Muscle of arm (tissue), 12 donors: ENCODE results near the gene ALG1. TPM values are rescaled to one million over a fixed set of nuclear protein-coding genes. Genes with fewer than 3 reads are reported as not detected.
"Not testable (repeated sequence)": the region's sequence is repeated elsewhere in the genome, so short reads cannot be mapped to it uniquely, and the experiment has no call there.

Experiments
- DNase-seq: peaks from one replicate; pipeline ENCODE4 v3.0.0-alpha.2; 2013
- polyA plus RNA-seq, 12 donors: library from polyadenylated mRNA; unstranded; fragments of 120-200 nt; gene quantifications; one replicate each; pipeline ENCODE4 v1.2.1, GENCODE V29; 2013; ENCODE audit not compliant: insufficient read length in 12 of 12

The ALG1 gene
- polyA plus RNA-seq, 12 donors, result 10.0 to 15.7 (median 11.9) TPM; not detected in 1

- no peak for DNase-seq
These were observed 29.0 kb upstream of the ALG1 start for GRCh38 chr16:5042574-5043171.

- no peak for DNase-seq
These were observed 27.6 kb upstream of the ALG1 start for GRCh38 chr16:5044011-5044540.

- DNase-seq, result not testable (repeated sequence)
These were observed 27.1 kb upstream of the ALG1 start for GRCh38 chr16:5044581-5044980.

- no peak for DNase-seq
These were observed 26.0 kb upstream of the ALG1 start for GRCh38 chr16:5045499-5046115.

GRCh38 chr16:5046914-5047313 is 24.7 kb upstream of the ALG1 start:
- no peak for DNase-seq

- no peak for DNase-seq
These were observed 16.5 kb upstream of the ALG1 start for GRCh38 chr16:5054876-5055865.

- DNase-seq, result no peak
These were observed 15.3 kb upstream of the ALG1 start for GRCh38 chr16:5056352-5056751.

GRCh38 chr16:5058476-5058875 is 13.2 kb upstream of the ALG1 start:
- DNase-seq, result no peak

GRCh38 chr16:5059386-5060072 is 12.1 kb upstream of the ALG1 start:
- DNase-seq, result no peak

- no peak for DNase-seq
These were observed 11.5 kb upstream of the ALG1 start for GRCh38 chr16:5060073-5060641.

- no peak for DNase-seq
These were observed 9.6 kb upstream of the ALG1 start for GRCh38 chr16:5062051-5062450.

- DNase-seq, result no peak
These were observed 8.6 kb upstream of the ALG1 start for GRCh38 chr16:5062790-5063765.

GRCh38 chr16:5064915-5065314 is 6.7 kb upstream of the ALG1 start:
- DNase-seq, result no peak

GRCh38 chr16:5065326-5065725 is 6.3 kb upstream of the ALG1 start:
- DNase-seq, result no peak

- DNase-seq, result no peak
These were observed 5.8 kb upstream of the ALG1 start, which contains the start of gene C16orf89 for GRCh38 chr16:5065813-5066212. C16orf89 (minus strand) TSS chr16:5065956; CDS start chr16:5065908, 48 bp downstream.

GRCh38 chr16:5066511-5066910 is 5.1 kb upstream of the ALG1 start:
- DNase-seq, result no peak

GRCh38 chr16:5069048-5069447 is 2.6 kb upstream of the ALG1 start:
- no peak for DNase-seq

GRCh38 chr16:5069854-5070253 is 1.8 kb upstream of the ALG1 start:
- DNase-seq, result no peak

GRCh38 chr16:5070431-5071186 is 1.0 kb upstream of the ALG1 start:
- DNase-seq, result no peak
